Activated CD4-positive, CD25-positive, alpha-beta regulatory T cell (primary cell): ENCODE measurements around the gene EP400.

Source experiments
- DNase-seq, 4 experiments: peaks; one replicate each; lab custom pipeline; 2025; lab: John Stamatoyannopoulos, UW

EP400 gene

DNA sequence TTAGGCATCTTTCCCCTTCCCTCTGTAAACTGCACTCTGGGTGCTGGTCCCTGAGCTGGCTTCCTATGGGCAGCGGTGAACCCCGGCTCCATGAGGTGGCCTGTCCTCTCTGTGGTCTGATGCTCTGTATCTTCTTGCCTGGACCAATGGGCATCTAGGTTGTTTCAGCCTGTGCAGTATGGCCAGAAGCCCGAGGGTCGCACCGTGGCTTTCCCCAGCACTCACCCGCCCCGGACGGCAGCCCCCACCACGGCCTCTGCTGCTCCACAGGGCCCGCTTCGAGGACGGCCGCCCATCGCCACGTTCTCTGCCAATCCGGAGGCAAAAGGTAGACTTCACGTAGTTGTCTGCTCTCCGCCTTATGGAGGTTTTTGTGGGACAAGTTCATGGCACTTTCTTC is 70.1 kb downstream of the EP400 start:
- DNase-seq = no peak

DNA sequence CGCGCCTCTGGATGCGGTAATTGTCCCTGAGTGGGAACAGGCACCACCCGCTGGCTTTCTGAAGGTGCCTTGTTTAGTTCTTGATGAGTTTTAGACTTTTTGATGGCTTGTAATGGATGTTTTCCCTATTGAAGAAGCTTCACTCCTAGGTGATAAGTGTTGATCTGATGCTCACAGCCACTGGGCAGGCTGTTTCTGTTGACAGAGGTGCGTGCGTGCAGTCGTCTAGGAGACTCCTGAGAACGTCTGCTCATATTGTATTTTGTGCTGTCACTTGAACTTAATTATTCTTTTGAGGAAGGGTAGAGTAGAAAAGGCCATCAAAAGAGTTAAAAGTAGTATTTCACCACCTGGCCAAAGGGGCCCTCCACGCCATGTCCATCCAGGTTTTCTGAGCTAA is 70.5 kb downstream of the EP400 start:
- no peak for DNase-seq

DNA sequence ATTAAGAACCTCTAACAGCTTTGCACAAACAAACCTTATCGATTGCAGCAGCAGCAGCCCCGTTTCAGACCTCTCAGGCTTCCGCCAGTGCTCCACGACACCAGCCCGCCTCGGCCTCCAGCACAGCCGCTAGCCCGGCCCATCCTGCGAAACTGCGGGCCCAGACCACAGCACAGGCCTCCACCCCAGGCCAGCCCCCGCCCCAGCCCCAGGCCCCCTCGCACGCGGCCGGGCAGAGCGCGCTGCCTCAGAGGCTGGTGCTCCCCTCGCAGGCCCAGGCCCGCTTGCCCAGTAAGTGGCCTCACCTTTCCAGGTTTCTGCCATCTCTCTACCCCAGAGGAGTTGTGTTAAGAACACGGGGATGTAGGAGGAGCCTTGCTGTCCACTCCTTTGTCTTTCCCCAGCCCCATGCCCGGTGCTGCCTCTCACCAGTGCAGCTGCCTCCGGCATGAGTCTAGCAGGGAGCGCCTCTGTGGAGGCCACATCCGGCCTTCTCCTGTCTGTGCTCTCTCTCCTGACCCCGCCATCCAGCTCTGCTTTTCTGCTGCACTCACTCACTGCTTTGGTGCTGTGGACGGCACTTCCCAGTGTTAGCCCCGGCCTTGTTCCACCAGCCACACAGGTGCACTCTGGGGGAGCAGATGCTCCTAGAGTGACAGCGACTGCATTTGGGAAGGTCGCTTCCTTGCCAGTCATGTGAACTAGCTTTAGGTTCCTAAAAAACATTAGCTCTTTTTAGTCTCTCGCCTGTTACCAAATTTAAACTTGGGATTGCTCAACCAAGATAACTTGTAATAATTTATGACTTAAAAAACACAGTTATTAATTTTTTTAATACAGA is 71.5 kb downstream of the EP400 start:
- DNase-seq = no peak

- no peak for DNase-seq
These were observed 72.2 kb downstream of the EP400 start for GRCh38 chr12:132021965-132022364.

GRCh38 chr12:132023658-132024057 is 73.9 kb downstream of the EP400 start:
- DNase-seq = no peak

DNA sequence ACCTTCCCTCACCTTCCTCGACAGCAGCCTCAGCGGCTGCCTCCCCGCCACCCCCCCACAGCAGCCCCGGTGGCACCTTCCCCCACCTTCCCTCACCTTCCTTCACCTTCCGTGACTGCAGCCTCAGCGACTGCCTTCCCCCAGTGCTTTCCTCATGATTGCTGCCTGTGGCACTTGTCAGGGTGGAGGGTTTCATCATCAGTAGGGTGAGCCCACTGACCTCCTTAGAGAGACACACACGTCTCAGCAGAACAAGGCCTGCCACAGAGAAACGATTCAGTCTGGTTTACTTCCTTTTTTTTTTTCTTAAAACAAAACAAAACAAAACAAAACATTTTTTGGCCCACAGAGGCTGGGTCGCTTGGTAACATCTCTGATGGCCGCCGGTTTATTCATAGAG is 75.0 kb downstream of the EP400 start:
- DNase-seq = no peak

DNA sequence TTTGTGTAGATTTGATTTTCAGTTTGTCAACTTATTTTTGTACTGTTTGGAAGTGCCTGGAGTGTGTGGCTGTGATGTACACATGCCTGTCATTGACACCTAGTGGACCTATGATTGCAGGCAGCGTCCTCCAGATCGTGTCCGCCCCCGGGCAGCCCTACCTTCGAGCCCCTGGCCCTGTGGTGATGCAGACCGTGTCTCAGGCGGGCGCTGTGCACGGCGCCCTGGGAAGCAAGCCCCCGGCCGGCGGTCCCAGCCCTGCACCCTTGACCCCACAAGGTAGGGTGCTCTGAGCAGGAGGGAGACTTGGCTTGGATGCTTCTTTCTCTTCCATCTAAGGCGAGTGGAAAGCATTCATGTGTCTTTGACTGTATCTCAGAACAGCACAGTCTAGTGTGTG is 75.8 kb downstream of the EP400 start:
- DNase-seq = no peak

- DNase-seq = no peak
These were observed 76.5 kb downstream of the EP400 start for GRCh38 chr12:132026061-132026795.

DNA sequence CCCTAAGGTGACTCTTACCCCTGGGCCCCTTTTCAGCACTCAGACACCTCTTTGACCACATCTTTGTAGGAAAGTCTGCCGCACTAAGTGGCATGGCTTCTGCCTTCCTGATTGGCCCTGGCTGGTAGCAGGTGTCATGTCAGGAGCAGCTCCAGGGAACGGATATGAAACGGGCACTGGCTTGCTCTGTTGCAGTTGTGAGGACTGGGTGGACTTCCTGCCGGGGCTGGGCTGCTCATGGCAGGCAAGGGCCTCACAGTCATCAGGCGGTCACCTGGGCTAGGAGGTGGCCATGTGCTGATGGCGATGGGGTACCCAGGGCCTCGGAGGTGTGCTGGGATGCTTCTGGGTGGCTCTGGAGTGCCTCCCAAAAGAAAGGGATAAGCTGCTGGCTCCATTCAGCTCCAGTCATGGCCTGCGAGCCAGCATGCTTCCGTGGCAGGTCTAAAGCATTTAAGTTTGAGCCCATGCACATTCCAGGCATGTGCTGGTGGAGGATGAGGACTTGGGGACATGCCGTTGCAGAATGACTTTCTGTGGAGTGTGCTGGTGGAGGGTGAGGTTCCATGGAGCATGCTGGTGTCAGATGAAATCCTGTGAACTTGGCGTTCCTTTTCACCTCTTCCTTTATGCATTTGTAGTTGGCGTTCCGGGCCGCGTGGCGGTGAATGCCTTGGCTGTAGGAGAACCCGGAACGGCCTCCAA is 77.2 kb downstream of the EP400 start:
- DNase-seq = no peak

GRCh38 chr12:132027636-132028035 is 77.9 kb downstream of the EP400 start:
- DNase-seq = no peak

DNA sequence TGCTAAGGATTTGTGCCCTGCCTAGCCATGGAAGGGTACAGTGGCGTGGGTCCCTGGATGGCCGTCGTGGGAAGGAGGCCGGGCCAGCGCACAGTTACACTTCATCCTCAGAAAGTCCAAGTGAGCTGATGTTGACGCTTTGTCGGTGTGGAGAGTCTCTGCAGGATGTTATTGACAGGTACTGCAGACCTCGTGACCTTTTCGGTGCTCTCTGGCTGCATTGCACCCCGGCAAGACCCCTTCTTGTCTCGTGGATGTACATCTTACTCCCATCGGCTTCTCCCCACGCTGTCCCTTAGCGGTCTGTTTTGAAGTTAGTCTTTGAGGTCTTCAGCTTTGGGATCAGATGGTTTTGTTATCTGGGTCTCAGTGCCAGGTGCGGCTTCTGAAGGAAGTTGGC is 78.4 kb downstream of the EP400 start:
- DNase-seq = no peak

DNA sequence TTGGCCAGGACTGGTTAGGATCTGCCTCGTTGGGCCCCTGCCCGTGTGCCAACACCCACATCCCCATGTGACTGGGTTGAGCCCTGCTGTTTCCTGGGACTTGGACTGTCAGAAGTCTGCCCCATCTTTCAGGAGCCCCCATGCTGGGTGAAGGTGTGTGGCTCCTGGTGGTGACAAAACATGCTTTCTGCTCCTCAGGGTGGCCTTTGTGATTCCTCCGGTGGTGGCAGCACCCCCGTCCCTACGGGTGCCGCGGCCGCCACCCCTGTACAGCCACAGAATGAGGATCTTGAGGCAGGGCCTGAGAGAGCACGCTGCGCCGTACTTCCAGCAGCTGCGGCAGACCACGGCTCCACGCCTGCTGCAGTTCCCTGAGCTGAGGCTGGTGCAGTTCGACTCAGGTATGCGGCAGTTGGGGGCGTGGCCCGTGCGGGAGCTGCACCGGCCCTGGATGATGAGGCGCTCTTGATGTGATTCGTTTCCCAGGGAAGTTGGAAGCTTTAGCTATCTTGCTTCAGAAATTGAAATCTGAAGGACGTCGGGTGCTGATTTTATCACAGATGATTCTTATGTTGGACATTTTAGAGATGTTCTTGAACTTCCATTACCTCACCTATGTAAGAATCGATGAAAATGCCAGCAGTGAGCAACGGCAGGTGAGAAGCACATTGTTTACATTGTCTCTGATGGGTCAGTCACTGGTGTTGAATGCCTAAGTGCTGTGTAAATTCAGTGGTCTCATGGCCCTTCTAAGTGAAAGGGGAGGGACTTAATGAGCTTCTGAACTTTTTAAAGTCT is 80.0 kb downstream of the EP400 start:
- no peak for DNase-seq

- no peak for DNase-seq
These were observed 80.8 kb downstream of the EP400 start for GRCh38 chr12:132030367-132031038.

DNA sequence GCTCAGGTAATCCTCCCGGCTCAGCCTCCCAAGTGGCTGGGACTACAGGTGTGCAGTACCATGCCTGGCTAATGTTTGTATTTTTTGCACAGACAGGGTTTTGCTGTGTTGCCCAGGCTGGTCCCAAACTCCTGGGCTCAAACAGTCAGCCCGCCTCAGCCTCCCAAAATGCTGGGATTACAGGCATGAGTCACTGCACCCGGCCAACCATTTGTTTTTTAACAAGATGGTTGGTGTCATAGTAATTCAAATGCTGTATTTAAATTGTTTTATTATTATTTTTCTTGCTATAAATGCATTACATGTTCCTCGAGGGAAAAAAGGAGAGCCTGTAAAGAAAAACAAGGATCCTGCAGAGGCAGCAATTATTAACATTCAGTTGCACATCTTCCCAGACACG is 83.9 kb downstream of the EP400 start:
- no peak for DNase-seq

- DNase-seq = no peak
These were observed 86.4 kb downstream of the EP400 start for GRCh38 chr12:132036063-132036683.

GRCh38 chr12:132040906-132041606 is 91.3 kb downstream of the EP400 start:
- DNase-seq = no peak

- DNase-seq = no peak
These were observed 93.5 kb downstream of the EP400 start for GRCh38 chr12:132043216-132043615.

DNA sequence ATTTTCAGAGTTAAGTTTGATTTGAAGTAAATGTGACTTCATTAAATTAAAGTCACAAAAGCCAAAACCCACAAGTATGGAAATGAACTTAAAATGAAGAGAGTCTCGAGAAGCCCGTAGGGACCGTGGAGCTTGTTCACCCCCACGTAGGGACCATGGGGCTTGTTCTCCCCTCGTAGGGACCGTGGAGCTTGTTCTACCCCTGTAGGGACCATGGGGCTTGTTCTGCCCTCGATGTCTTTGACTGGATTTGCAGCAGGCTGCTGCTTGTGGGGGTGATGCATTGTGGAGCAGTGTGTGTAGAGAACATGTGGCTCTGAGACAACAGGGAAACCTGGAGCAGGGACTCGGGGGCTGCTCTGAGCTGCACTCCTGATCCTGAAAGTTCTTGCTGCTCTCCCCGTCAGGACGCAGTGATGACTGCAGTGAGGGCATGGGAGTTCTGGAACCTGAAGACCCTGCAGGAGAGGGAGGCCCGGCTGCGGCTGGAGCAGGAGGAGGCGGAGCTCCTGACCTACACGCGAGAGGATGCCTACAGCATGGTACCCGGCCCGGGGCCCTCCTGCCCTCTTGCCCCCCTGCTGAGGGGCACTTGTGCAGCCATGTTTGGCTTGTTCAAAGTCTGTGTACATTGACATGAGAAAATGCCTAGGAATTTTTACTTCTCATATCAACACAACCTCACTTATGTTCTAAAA is 94.2 kb downstream of the EP400 start:
- DNase-seq = no peak

DNA sequence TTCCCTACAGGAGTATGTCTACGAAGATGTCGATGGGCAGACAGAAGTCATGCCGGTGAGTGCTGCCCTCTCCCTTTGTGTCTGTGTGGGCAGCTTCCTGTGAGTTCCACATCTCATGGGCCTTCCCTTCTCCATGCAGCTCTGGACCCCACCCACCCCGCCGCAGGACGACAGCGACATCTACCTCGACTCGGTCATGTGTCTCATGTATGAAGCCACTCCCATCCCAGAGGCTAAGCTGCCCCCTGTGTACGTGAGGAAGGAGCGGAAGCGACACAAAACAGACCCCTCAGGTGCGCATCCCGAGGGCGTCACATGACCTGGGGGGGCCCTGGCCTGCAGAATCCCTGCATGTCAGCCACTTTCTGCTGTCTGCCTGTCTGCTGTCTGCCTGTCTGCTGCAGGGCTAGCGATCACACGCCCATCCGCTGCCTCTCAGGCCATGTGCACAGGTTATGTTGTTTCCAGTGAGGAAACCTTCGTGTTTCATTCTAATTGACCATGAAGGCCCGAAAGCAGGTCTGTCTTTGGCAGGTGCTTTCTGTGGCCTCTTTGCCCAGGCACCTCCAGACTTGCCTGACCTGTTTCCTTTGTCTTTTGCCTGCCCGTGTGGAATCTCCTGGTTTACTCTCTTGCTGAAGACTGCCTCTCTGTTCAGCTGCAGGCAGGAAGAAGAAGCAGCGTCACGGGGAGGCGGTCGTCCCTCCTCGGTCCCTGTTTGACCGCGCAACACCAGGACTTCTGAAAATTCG is 95.1 kb downstream of the EP400 start:
- no peak for DNase-seq
